BE2C (cell line): ENCODE measurements around the gene STRADB.

Experiments used
- DNase-seq: peaks from one replicate; pipeline ENCODE4 v3.0.0-alpha.2; 2020
- H3K27me3 ChIP-seq: fragments of 250-450 bp; sonication (Bioruptor Pico); 2 replicates; pipeline ENCODE4 v1.5.1; 2020; ENCODE audit warnings: mild to moderate bottlenecking
- H3K36me3 ChIP-seq: fragments of 250-450 bp; sonication (Bioruptor Pico); 2 replicates; pipeline ENCODE4 v1.5.1; 2020; ENCODE audit warnings: mild to moderate bottlenecking
- H3K4me1 ChIP-seq: fragments of 250-450 bp; sonication (Bioruptor Pico); 2 replicates; pipeline ENCODE4 v1.5.1; 2020
- H3K4me3 ChIP-seq: 2 replicates; pipeline ENCODE4 v1.5.1; 2011; ENCODE audit warnings: low read depth, low read length
- H3K9me3 ChIP-seq: fragments of 250-450 bp; sonication (Bioruptor Pico); 2 replicates; pipeline ENCODE4 v1.5.1; 2020
- TF ChIP-seq, protein P1 (sequence below): IDR thresholded peaks from 2 replicates; pipeline ENCODE4 v1.5.1; 2012; ENCODE audit warnings: mild to moderate bottlenecking, low read depth, low read length

The STRADB gene

DNA sequence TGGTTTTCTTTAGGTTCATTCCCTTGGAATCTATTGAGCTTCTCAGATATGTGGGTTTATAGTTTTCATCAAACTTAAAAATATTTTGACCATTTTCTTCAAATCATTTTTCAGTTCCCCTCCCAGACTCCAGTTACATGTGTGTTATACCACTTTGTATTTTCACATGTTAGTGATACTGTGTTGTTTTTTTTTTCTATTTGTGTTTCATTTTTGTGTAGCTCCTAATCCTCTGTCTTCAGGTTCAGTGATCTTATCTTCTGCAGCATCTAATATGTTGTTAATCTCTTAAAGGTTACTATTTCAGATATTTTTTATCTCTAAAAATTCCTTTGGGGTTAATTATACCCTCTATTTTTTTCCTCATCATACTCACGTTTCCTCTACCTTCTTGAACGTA, 51.2 kb downstream of the STRADB start:
- TF ChIP-seq, protein P1, sequence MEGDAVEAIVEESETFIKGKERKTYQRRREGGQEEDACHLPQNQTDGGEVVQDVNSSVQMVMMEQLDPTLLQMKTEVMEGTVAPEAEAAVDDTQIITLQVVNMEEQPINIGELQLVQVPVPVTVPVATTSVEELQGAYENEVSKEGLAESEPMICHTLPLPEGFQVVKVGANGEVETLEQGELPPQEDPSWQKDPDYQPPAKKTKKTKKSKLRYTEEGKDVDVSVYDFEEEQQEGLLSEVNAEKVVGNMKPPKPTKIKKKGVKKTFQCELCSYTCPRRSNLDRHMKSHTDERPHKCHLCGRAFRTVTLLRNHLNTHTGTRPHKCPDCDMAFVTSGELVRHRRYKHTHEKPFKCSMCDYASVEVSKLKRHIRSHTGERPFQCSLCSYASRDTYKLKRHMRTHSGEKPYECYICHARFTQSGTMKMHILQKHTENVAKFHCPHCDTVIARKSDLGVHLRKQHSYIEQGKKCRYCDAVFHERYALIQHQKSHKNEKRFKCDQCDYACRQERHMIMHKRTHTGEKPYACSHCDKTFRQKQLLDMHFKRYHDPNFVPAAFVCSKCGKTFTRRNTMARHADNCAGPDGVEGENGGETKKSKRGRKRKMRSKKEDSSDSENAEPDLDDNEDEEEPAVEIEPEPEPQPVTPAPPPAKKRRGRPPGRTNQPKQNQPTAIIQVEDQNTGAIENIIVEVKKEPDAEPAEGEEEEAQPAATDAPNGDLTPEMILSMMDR, result no peak
- Histone ChIP-seq H3K36me3 (no peaks in the 10 kb centered on the region), H3K4me1 (no peaks in the 10 kb centered on the region), H3K4me3 (no peak overlapping the region), H3K27me3 (no peaks in the 10 kb centered on the region), H3K9me3 (no peaks in the 10 kb centered on the region; the same call in 1 of the 2 replicates)
- DNase-seq, result no peak

DNA sequence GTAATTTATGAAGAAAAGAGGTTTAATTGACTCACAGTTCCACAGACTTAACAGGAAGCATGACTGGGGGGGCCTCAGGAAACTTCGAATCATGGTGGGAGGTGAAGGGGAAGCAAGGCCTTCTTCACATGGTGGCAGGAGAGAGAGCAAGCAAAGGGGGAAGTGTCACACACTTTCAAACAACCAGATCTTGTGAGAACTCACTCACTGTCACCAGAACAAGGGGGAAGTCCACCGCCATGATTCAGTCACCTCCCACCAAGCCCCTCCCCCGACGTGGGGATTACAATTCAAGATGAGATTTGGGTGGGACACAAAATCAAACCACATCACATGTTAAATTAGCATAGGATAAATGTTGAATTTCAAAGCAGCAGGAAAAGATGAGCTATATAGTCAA, 56.2 kb downstream of the STRADB start:
- TF ChIP-seq, protein P1, result no peak
- Histone ChIP-seq H3K27me3 (no peaks in the 10 kb centered on the region), H3K36me3 (no peaks in the 10 kb centered on the region), H3K9me3 (no peaks in the 10 kb centered on the region; the same call in 1 of the 2 replicates), H3K4me3 (no peak overlapping the region), H3K4me1 (no peaks in the 10 kb centered on the region)
- no peak for DNase-seq

DNA sequence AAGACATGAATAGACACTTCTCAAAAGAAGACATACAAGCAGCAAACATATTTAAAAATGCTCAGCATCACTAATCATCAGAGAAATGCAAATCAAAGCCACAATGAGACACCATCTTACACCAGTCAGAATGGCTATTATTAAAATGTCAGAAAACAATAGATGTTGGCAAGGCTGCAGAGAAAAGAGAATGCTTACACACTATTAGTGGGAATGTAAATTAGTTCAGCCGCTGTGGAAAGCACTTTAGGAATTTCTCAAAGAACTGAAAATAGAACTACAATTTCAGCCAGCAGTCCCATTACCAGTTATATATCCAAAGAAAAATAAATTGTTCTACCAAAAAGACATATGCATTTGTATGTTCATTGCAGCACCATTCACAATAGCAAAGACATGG, 61.7 kb downstream of the STRADB start:
- no peak for DNase-seq
- TF ChIP-seq, protein P1, result no peak
- no peaks in the 10 kb centered on the region for H3K27me3 ChIP-seq

DNA sequence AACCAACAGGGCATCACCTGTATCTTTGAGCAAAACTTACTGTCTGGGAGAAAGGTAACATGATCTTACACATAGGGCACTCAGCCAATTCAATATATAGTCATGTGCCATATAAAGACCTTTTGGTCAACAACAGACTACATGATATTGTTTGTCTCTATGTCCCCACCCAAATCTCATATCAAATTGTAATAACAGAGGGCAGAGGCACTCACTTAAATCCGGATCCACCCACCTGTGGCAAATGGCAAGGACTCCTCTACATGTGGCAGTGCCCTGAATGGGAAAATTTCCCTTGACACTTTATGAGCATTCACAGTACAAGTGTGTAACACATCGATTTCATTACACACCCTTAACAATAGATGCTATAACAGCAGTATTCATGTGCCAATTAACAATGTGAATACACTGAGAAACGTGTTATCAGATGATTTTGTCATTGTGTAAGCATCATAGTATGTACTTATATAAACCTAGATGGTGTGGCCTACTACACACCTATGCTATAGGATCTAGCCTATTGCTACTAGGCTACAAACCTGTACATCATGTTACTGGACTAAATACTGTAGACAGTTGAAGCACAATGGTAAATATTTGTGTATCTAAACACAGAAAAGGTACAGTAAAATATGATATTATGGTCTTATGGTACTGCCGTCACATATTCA, 64.2 kb downstream of the STRADB start:
- no peaks in the 10 kb centered on the region for H3K4me1 ChIP-seq
- H3K27me3 ChIP-seq, result no peaks in the 10 kb centered on the region
- H3K4me3 ChIP-seq, result no peak overlapping the region
- H3K9me3 ChIP-seq, result no peaks in the 10 kb centered on the region
- TF ChIP-seq, protein P1, result no peak
- no peaks in the 10 kb centered on the region for H3K36me3 ChIP-seq
- DNase-seq, result no peak

More for the DNA sequence above, 61.7 kb downstream of the STRADB start:
- H3K9me3 ChIP-seq, result no peaks in the 10 kb centered on the region
- no peaks in the 10 kb centered on the region for H3K4me1 ChIP-seq
- H3K4me3 ChIP-seq, result no peak overlapping the region
- H3K36me3 ChIP-seq, result no peaks in the 10 kb centered on the region

DNA sequence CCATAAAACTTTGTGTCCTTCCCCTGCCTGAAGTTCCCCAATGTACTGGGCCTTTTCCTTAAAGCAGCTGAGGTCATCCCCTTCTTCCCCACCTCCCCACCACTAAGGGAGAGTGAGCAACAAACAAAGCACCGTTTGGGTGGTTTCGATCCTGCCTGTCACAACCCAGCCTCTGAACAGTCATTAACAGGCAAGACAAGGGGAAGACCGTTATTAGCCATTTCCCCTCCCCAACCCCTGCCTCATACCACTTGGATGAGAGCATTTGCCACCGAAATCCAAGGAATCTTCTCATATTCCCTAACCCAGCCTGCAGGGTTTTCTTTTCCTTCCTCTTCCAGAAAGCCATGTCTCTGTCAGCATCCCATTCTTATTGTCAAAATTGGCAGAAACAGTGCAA, 65.6 kb downstream of the STRADB start:
- TF ChIP-seq, protein P1, result no peak
- DNase-seq, result no peak
- Histone ChIP-seq H3K27me3 (no peaks in the 10 kb centered on the region), H3K36me3 (no peaks in the 10 kb centered on the region), H3K4me1 (no peaks in the 10 kb centered on the region), H3K9me3 (no peaks in the 10 kb centered on the region), H3K4me3 (no peak overlapping the region)

DNA sequence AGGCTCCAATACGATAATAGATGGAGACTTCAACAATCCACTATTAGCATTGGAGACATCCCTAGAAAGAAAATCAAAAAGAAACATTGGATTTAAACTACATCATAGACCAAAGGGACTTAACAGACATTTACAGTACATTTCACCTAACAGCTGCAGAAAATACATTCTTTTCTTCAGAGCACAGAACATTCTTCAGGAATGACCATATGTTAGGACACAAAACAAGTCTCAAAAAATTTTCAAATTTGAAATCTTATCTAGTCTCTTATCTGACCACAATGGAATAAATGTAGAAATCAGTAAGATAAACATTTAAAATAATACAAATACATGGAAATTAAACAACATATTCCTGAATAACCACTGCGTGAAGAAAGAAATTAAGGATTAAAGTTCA, 68.7 kb downstream of the STRADB start:
- Histone ChIP-seq H3K27me3 (no peaks in the 10 kb centered on the region), H3K9me3 (no peaks in the 10 kb centered on the region), H3K4me1 (no peaks in the 10 kb centered on the region), H3K36me3 (no peaks in the 10 kb centered on the region), H3K4me3 (no peak overlapping the region)
- TF ChIP-seq, protein P1, result no peak
- DNase-seq, result no peak
